Measurements from ENCODE around the gene TRIM41. TPM values are rescaled to one million over a fixed set of nuclear protein-coding genes. Genes with fewer than 3 reads are reported as not detected.
A peak's percentile ranks its signal among the peaks of the same experiment; 100 is the strongest.

Gene TRIM41
- total and polyA plus RNA-seq, 9 of the 15 experiments (the other 6 are each of a cell fraction or from before 2014, with no cell fraction given), result 1.8 to 47.6 (median 20.9) TPM

- 0 out of 4 replicates have a peak, but pooled peaks of 1 of the 2 experiments have one; percentile 9 for TF ChIP-seq RAD21 (CRISPR knock-in tag; conservative IDR thresholded peaks at IDR 0.05 in 1 of 2, IDR thresholded peaks at IDR 0.05 in 1 of 2)
- peak; percentile 26 for TF ChIP-seq ASH1L (IDR thresholded peaks at IDR 0.05; ENCODE audit: borderline replicate concordance, low read depth, partially characterized antibody)
- TF ChIP-seq ZBTB26 (CRISPR knock-in tag; IDR thresholded peaks at IDR 0.05), result peak; percentile 75; the same call in 1 of the 2 replicates
- peak in 1 of 2 experiments; percentile 15; a peak in 1 of 4 replicates for TF ChIP-seq SIN3A (IDR thresholded peaks at IDR 0.05; ENCODE audit: borderline replicate concordance in 2 of 2, control insufficient read depth in 1 of 2, low read depth in 2 of 2, low read length in 2 of 2)
- peak; percentile 61 for TF ChIP-seq FOSL1 (tag; conservative IDR thresholded peaks at IDR 0.05)
- peak; percentile 20; the same call in 1 of the 2 replicates for TF ChIP-seq SMARCA4 (IDR thresholded peaks at IDR 0.05)
- peak; percentile 39; the same call in 1 of the 2 replicates for TF ChIP-seq DPF2 (IDR thresholded peaks at IDR 0.05)
- 0 out of 2 replicates have a peak, but pooled peaks have one; percentile 55 for TF ChIP-seq BACH1 (tag; IDR thresholded peaks at IDR 0.05)
- TF ChIP-seq POLR2B (IDR thresholded peaks at IDR 0.05; ENCODE audit: low read depth, partially characterized antibody), result no peak
- TF ChIP-seq NEUROD1 (IDR thresholded peaks at IDR 0.05; ENCODE audit: borderline replicate concordance, low read depth, low read length, partially characterized antibody), result no peak
- no peak for TF ChIP-seq HOXB6 (CRISPR knock-in tag; IDR thresholded peaks at IDR 0.05; ENCODE audit: borderline replicate concordance)
- TF ChIP-seq DEAF1 (CRISPR knock-in tag; IDR thresholded peaks at IDR 0.05), result 0 out of 2 replicates have a peak, but pooled peaks have one; percentile 14
- peak; percentile 76 to 88; a peak in 3 of 4 replicates for TF ChIP-seq FOXA3 (CRISPR knock-in tag; conservative IDR thresholded peaks at IDR 0.05 in 1 of 2, IDR thresholded peaks at IDR 0.05 in 1 of 2)
- TF ChIP-seq YBX1 (IDR thresholded peaks at IDR 0.05), result no peak
- 0 out of 2 replicates have a peak, but pooled peaks have one; percentile 16 for TF ChIP-seq ELF4 (CRISPR knock-in tag; IDR thresholded peaks at IDR 0.05)
- no peak for TF ChIP-seq SNAPC5 (CRISPR knock-in tag; IDR thresholded peaks at IDR 0.05)
- peak; percentile 53 for TF ChIP-seq ATF3 (IDR thresholded peaks at IDR 0.05)
- TF ChIP-seq ATF3 (CRISPR knock-in tag; conservative IDR thresholded peaks at IDR 0.05), result no peak
- no peak for TF ChIP-seq DDX20 (tag; IDR thresholded peaks at IDR 0.05; ENCODE audit: low read depth)
Observed at GRCh38 chr5:181186986-181187499, 36.0 kb upstream of the TRIM41 start (continued).

All from K562 (cell line).